Effector memory CD8-positive, alpha-beta T cell (primary cell): ENCODE results near the gene PYROXD2.
"Not testable (repeated sequence)": the region's sequence is repeated elsewhere in the genome, so short reads cannot be mapped to it uniquely, and the experiment has no call there.

ENCODE experiments used
- ATAC-seq: fragments of 150-1000 bp; cut with Tn5 transposase; replicated peaks from 2 replicates; pipeline ENCODE4 v1.10.0; 2021; ENCODE audit warnings: mild to moderate bottlenecking, moderate library complexity
- DNase-seq, 3 experiments: peaks; one replicate each; pipeline ENCODE4 v3.0.0; 2021
- H3K27ac Mint-ChIP-seq, 2 donors: one replicate each; pipeline ENCODE4 v1.8.0; 2022; ENCODE audit warnings: mild to moderate bottlenecking in 2 of 2, mixed read lengths in 2 of 2, moderate library complexity in 2 of 2
- H3K27me3 Mint-ChIP-seq, 2 donors: one replicate each; pipeline ENCODE4 v1.8.0; 2022; ENCODE audit warnings: mixed read lengths in 2 of 2
- H3K36me3 Mint-ChIP-seq: one replicate; pipeline ENCODE4 v1.8.0; 2022; ENCODE audit warnings: mild to moderate bottlenecking, moderate library complexity, mixed read lengths; ENCODE audit not compliant: insufficient read depth
- H3K4me1 Mint-ChIP-seq, 2 donors: one replicate each; pipeline ENCODE4 v1.8.0; 2022; ENCODE audit warnings: low read depth in 2 of 2, mixed read lengths in 2 of 2
- H3K4me3 Mint-ChIP-seq, 2 donors: one replicate each; pipeline ENCODE4 v1.8.0; 2022; ENCODE audit warnings: mild to moderate bottlenecking in 2 of 2, mixed read lengths in 2 of 2, moderate library complexity in 2 of 2
- H3K9me3 Mint-ChIP-seq, 2 donors: one replicate each; pipeline ENCODE4 v1.8.0; 2022; ENCODE audit warnings: mixed read lengths in 2 of 2

The PYROXD2 gene

DNA sequence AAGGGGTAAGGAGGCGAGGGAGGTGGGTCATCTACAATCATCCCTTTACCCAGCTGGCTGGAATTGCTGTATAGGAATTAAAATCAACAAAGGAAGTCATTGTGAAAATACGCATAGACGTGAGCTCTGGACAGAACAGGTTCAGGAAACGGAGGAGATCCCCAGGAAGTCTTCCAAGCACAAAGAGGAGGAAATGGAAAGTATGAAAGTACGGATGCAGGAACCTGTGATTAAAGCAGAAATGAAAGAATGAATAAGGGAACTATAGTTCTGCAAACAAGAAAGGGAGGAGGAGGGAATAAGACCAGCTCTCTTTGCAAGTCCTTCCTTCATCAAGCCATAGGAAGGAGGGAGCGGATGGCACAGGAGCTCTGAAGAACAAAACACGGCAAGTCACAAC lies 61.8 kb downstream of the PYROXD2 start:
- H3K36me3 Mint-ChIP-seq = no peaks in the 10 kb centered on the region
- peaks cover 55 to 79% of the 10 kb centered on the region in 2 donors for H3K27me3 Mint-ChIP-seq
- peaks cover 3 to 11% of the 10 kb centered on the region in 2 donors for H3K4me1 Mint-ChIP-seq
- H3K4me3 Mint-ChIP-seq = no peak overlapping the region
- DNase-seq (no peak), ATAC-seq (no peak)
- H3K27ac Mint-ChIP-seq = no peak overlapping the region
- H3K9me3 Mint-ChIP-seq = no peaks in the 10 kb centered on the region

DNA sequence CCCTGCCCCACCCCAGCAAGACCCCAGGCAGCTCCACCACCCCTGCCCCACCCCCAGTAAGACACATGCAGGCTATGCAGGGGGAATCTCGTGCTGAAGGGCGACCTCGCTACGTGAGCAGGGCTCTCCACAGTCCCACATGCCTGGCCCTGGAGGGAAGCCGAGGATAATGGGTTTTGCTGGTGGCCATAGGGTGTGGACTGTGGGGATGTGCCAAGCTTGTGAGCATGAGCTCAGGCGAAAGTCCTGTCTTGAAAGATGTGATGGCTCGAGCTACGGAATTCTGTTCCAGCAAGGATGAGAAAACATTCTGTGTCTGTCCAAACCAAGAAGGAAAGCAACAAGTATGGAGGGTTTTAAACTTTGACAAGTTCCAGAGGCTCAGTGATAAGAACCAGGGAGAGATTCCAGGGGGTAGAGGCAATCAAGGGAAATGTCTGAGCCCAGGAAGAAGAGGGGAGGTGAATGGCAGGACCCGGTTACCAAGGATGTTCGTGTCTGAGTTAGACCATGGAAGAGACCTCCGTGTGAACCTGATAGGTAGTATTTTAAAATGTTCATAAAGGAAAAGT lies 63.1 kb downstream of the PYROXD2 start:
- H3K36me3 Mint-ChIP-seq = no peaks in the 10 kb centered on the region
- peaks cover 3 to 11% of the 10 kb centered on the region in 2 donors for H3K4me1 Mint-ChIP-seq
- H3K27ac Mint-ChIP-seq = no peak overlapping the region
- peaks cover 3 to 6% of the 10 kb centered on the region in 2 donors for H3K9me3 Mint-ChIP-seq
- H3K4me3 Mint-ChIP-seq = no peak overlapping the region
- no peak for DNase-seq
- H3K27me3 Mint-ChIP-seq = peaks cover 54 to 75% of the 10 kb centered on the region in 2 donors
- no peak for ATAC-seq

DNA sequence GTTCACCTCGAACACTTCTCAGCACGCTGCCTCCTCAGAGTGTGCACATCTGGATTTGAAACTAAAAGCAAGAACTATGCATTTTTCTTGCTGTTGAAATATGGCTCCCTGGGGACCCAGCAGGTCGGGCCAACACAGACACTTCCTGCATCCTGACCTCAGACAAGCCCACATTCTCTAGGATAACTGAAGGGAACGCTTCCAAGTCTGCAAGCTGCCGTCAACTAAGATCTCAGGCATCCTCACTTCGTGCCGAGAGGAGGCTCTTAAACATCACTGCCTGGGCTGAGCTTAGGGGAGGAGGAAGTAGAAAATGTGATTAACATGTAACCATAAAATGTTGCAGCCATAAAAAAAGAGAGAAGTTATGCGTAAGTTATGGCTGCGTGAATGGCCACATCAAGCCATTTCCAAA lies 65.5 kb downstream of the PYROXD2 start:
- Mint-ChIP-seq H3K36me3 (no peaks in the 10 kb centered on the region), H3K4me1 (peaks cover 3 to 11% of the 10 kb centered on the region in 2 donors), H3K27ac (peak overlapping the region in 1 of 2 donors; percentile 64), H3K9me3 (peaks cover 6 to 11% of the 10 kb centered on the region in 2 donors), H3K4me3 (peak overlapping the region in 1 of 2 donors; percentile 55), H3K27me3 (peaks cover 50 to 56% of the 10 kb centered on the region in 2 donors)
- DNase-seq (no peak), ATAC-seq (no peak)

DNA sequence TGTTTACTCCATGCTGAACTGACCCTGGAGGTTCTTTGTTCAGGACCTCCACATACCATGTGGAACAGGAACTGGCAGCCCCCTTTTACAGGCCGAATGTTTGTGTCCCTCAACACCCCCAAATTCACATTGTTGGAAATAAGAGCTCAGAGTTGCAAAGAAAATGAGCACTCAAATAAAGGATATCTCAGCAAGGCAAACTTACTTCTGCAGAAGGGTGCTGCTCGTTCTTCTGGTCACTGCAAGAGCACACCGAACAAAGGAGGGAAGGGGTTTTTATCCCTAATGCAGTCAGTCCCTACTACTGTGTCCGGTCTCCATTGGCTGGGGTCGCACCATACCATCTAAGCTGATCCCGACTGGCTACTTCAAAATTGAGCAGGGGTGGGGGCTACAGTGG lies 68.1 kb downstream of the PYROXD2 start:
- Mint-ChIP-seq H3K4me1 (peaks cover 9 to 11% of the 10 kb centered on the region in 2 donors), H3K27me3 (peaks cover 26 to 37% of the 10 kb centered on the region in 2 donors)

DNA sequence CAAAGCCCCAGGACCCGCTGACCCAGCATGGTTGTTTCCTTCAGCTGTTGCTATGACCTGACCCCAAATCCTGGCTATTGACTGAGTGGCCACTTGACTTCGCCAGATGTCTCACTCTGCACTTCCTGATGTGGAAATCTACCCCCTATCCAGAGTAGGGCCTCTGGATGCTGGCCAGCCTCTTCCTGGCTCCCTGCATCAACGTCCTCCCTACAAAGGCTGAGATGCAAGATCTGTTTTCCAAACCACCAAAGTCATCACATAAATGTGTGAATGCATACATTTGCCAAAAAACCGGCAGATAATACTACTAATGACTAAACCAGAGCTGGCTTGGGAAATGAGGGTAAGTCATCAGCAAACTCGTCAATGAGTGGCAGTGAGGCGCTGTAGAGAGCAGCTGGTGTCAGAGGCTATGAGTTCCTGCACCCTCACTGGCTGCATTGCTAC lies 70.4 kb downstream of the PYROXD2 start:
- no peak overlapping the region for H3K27ac Mint-ChIP-seq

More for the DNA sequence above, 68.1 kb downstream of the PYROXD2 start:
- DNase-seq = no peak
- Mint-ChIP-seq H3K36me3 (no peaks in the 10 kb centered on the region), H3K4me3 (no peak overlapping the region), H3K27ac (no peak overlapping the region), H3K9me3 (peaks cover 6 to 11% of the 10 kb centered on the region in 2 donors)
- no peak for ATAC-seq

DNA sequence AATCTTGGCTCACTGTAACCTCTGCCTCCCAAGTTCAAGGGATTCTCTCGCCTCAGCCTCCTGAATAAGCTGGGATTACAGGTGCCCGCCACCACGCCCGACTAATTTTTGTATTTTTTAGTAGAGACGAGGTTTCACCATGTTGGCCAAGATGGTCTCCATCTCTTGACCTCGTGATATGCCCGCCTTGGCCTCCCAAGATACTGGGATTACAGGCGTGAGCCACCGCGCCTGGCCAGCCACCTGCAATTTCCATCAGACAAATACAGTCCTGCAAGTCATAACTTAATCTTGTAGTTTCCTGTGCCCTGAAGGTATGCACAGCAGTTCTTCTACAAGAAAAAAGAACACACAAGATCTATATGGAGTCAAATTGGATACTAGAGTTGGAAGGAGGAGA lies 73.3 kb downstream of the PYROXD2 start:
- H3K36me3 Mint-ChIP-seq, H3K4me3 Mint-ChIP-seq, ATAC-seq, H3K9me3 Mint-ChIP-seq, H3K27me3 Mint-ChIP-seq, DNase-seq: not testable (repeated sequence)
- Mint-ChIP-seq H3K4me1 (peaks cover 25 to 26% of the 10 kb centered on the region in 2 donors), H3K27ac (peak overlapping the region in 1 of 2 donors; percentile 41)

More for the DNA sequence above, 70.4 kb downstream of the PYROXD2 start:
- peaks cover 22% of the 10 kb centered on the region in 2 donors for H3K4me1 Mint-ChIP-seq
- ATAC-seq (no peak), DNase-seq (no peak)
- H3K4me3 Mint-ChIP-seq = no peak overlapping the region
- peaks cover 13 to 20% of the 10 kb centered on the region in 2 donors for H3K27me3 Mint-ChIP-seq
- peaks cover 7% of the 10 kb centered on the region for H3K36me3 Mint-ChIP-seq
- peaks cover 6 to 11% of the 10 kb centered on the region in 2 donors for H3K9me3 Mint-ChIP-seq

DNA sequence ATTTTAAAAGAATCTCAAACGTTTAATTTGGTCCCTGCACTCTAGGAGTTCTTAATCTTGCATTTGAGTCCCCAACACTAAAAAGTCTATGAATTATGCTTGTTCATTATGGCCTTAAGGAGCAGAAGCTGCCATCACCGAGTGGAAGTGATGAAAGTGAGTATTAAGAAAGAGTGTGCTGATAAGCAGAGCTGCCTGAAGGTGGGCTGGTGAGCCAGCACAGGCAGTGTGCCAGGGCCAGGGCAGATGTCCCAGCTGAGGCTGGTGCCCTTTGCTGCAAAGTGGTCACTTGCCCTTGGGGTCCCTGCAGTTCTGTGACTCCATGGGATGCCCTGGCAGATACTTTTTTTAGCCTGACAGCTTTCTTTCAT lies 74.1 kb downstream of the PYROXD2 start:
- peak overlapping the region; percentile 70 to 73 for H3K4me3 Mint-ChIP-seq
- H3K9me3 Mint-ChIP-seq = no peaks in the 10 kb centered on the region
- peak overlapping the region in 1 of 2 donors; percentile 89 for H3K27ac Mint-ChIP-seq
- H3K4me1 Mint-ChIP-seq = peaks cover 25 to 26% of the 10 kb centered on the region in 2 donors
- H3K27me3 Mint-ChIP-seq = peaks cover 2 to 8% of the 10 kb centered on the region in 2 donors
- no peak for ATAC-seq
- DNase-seq = no peak
- H3K36me3 Mint-ChIP-seq = peaks cover 7% of the 10 kb centered on the region

DNA sequence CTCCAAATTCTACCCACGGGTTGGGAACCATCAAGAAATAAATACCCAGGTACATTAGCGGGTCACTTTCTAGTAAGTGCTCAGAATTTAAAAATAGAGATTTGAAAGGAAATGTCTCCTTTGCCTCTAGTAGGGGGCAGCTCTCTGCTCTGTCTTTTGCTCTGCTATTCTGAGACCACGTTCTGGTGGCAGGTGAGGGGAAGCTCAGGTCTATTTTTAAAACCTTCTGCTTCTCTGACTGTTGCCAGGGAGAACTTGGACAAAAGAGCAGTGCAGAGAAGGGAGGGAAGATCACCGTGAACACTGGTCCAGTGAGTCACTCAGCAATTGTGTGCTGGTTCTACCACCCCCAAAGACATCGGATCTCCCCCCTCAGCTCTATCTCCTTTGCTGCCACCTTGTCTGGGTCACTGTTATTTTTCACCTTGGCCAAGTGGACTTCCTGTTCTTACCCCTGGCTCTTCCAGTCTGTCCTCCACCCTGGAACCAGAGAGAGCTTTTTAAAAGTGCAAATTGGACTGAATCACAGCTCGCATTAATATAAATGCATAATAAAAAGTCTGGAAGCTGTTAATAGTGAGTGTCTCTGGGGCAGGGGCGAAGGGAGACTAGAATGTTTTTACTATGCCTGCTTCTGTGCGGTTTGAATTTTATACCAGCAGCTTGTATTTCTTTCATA lies 74.6 kb downstream of the PYROXD2 start:
- Mint-ChIP-seq H3K36me3 (peaks cover 7% of the 10 kb centered on the region), H3K4me1 (peaks cover 25 to 26% of the 10 kb centered on the region in 2 donors), H3K27me3 (peaks cover 0 to 8% of the 10 kb centered on the region in 2 donors), H3K27ac (peak overlapping the region; percentile 89), H3K9me3 (no peaks in the 10 kb centered on the region), H3K4me3 (peak overlapping the region; percentile 70 to 73)
- DNase-seq = no peak
- ATAC-seq = peak; percentile 41

DNA sequence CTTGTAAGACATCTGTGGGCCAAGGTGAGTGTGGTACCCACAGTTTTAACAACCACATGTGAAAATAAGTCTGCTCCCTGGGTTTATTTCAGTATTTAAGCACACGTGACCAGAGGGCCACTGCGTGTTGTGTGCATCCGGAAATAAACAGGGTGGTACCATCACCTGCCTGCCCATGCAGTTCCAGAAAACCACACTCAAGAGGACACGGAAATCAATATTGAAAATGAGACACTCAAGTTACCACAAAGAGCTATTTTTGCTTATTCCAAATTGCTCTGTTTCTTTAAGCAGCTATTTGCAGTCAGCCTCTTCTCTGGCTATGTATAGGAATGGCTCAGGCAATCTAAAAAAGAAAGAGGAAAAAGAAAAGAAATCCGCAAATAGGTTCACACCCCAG lies 75.2 kb downstream of the PYROXD2 start:
- H3K9me3 Mint-ChIP-seq = no peaks in the 10 kb centered on the region
- peak overlapping the region; percentile 70 to 73 for H3K4me3 Mint-ChIP-seq
- H3K27me3 Mint-ChIP-seq = peaks cover 0 to 8% of the 10 kb centered on the region in 2 donors
- peaks cover 25 to 26% of the 10 kb centered on the region in 2 donors for H3K4me1 Mint-ChIP-seq
- DNase-seq = peak; percentile 7 to 27 (median 26)
- peak; percentile 94 for ATAC-seq
- peaks cover 7% of the 10 kb centered on the region for H3K36me3 Mint-ChIP-seq
- peak overlapping the region; percentile 89 for H3K27ac Mint-ChIP-seq

DNA sequence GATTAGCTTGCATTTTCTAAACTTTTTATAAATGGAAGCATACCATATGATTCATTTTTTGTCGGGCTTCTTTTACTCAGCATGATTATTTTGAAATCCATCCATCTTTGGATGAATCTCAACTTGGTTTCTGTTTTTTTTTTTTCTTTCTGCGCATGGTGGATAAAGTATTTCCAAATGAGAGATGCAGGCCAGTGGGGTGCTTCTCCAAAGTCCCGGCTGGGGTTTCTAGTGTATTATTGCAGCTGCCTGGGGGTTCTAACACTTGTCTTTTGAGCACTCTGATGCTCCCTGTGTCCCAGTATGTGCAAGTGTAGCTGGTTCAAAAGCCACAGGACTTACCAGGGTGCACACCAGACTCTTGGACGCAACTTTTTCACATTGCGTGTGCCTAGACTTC lies 76.1 kb downstream of the PYROXD2 start:
- H3K9me3 Mint-ChIP-seq = no peaks in the 10 kb centered on the region
- ATAC-seq = no peak
- H3K27me3 Mint-ChIP-seq = peaks cover 0 to 2% of the 10 kb centered on the region in 2 donors
- DNase-seq = no peak
- H3K4me3 Mint-ChIP-seq = no peak overlapping the region
- H3K36me3 Mint-ChIP-seq = peaks cover 7% of the 10 kb centered on the region
- peak overlapping the region; percentile 60 to 89 for H3K27ac Mint-ChIP-seq
- H3K4me1 Mint-ChIP-seq = peaks cover 20 to 26% of the 10 kb centered on the region in 2 donors

DNA sequence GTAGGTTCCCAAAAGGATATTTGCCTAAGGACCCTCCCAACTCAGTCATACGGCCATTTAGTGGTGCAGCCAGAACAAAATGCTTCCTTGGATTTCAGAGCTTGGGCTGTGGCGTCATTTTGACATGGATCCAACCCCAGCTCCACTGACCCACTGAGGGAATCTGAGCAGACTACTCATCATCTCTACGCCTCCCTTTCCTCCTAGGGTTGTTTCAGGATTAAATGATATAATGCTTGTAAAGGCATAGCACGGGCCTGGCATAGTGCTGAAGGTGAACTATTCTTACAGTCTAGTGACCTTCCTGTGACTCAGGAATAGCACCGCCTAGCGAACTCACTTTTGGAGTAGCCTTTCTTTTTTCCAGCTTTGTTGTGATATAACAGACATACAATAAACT lies 76.7 kb downstream of the PYROXD2 start:
- Mint-ChIP-seq H3K27ac (peak overlapping the region in 1 of 2 donors; percentile 60), H3K27me3 (no peaks in the 10 kb centered on the region), H3K4me3 (no peak overlapping the region), H3K4me1 (peaks cover 20 to 26% of the 10 kb centered on the region in 2 donors), H3K36me3 (peaks cover 7% of the 10 kb centered on the region), H3K9me3 (no peaks in the 10 kb centered on the region)
- no peak for DNase-seq
- ATAC-seq = no peak

DNA sequence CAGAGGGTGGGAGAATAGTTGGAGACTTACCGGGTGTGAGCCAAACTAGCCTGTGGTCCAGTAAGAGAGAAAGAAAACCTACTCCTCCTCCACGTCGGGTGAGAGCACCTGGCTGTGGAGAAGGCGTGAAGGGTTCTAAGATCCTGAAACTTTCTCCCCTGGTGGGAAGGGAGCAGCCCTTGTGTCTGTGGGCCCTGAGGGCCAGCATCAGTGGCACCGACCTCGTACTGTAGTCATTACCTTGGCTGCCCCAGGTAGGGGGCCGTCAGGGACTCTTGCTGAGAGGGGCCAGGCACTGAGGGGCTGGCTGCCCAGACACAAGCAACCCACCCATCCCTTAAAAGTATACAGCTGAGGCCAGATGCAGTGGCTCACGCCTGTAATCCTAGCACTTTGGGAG lies 77.5 kb downstream of the PYROXD2 start:
- H3K27me3 Mint-ChIP-seq = no peaks in the 10 kb centered on the region
- H3K36me3 Mint-ChIP-seq = peaks cover 7% of the 10 kb centered on the region
- no peak overlapping the region for H3K4me3 Mint-ChIP-seq
- H3K27ac Mint-ChIP-seq = no peak overlapping the region
- H3K4me1 Mint-ChIP-seq = peaks cover 18 to 25% of the 10 kb centered on the region in 2 donors
- DNase-seq = no peak
- ATAC-seq = no peak
- H3K9me3 Mint-ChIP-seq = no peaks in the 10 kb centered on the region
